GM12872 (cell line): ENCODE data around the gene AKAP6.

Experiments used
- TF ChIP-seq, protein P1 (sequence below): IDR thresholded peaks from 3 replicates; pipeline ENCODE4 v1.5.1; 2011; ENCODE audit warnings: low read depth, mild to moderate bottlenecking, low read length, moderate library complexity; ENCODE audit not compliant: insufficient read depth

The AKAP6 gene

DNA sequence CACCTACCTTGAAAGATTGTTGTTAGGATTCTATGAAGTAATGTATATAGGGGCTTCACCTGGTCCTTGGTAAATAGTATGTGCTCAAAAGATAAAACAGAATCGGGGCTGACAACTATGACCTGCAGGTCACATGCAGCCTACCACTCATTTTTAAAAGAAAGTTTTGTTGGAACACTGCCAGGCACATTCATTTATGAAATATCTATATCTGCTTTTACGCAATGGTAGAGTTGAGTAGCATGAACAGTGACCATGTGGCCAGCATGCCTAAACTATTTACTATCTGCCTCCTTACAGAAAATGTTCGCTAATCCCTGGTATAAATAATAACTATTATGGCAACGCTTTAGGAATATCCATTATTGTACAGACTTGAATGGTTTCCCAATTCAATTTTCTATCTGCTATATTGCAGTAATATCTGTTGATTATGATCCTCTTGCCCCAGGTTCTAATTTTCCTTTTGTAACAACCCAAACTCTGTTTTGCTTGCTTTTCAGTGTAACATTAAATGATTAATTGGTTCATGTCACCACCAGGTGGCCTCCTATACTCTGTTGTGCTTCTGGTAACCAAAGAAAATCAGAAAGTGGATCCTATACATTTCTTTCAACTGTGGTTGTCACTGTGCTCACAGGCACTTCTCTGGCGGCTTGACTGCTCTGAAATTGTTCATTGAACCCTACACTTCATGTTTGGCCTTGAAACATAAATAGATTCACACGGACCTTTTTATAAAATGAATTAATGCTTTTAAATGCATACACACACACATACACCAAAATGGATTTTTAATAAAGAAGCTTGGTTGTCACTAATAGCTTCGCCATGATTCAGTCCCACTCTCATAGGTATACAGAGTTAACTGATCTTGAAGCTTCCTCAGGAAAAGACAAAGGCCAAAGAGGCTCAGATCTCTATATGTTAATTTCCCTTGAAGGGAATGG is 381.9 kb downstream of the AKAP6 start:
- TF ChIP-seq, protein P1, sequence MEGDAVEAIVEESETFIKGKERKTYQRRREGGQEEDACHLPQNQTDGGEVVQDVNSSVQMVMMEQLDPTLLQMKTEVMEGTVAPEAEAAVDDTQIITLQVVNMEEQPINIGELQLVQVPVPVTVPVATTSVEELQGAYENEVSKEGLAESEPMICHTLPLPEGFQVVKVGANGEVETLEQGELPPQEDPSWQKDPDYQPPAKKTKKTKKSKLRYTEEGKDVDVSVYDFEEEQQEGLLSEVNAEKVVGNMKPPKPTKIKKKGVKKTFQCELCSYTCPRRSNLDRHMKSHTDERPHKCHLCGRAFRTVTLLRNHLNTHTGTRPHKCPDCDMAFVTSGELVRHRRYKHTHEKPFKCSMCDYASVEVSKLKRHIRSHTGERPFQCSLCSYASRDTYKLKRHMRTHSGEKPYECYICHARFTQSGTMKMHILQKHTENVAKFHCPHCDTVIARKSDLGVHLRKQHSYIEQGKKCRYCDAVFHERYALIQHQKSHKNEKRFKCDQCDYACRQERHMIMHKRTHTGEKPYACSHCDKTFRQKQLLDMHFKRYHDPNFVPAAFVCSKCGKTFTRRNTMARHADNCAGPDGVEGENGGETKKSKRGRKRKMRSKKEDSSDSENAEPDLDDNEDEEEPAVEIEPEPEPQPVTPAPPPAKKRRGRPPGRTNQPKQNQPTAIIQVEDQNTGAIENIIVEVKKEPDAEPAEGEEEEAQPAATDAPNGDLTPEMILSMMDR, result peak; percentile 51

DNA sequence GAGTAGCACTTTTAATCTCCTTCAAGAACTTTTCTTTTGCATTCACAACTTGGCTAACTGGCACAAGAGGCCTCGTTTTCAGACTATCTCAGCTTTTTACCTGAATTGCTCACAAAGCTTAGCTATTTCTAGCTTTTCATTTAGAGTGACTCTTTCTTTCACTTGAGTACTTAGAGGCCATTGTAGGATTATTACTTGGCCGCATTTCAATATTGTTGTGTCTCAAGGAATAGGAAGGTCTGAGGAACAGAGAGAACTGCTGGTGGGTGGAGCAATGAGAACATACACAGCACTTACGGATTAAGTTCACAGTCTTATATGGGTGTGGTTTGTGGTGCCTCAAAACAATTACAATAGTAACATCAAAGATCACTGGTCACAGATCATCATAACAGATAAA is 384.8 kb downstream of the AKAP6 start:
- TF ChIP-seq, protein P1, result no peak

DNA sequence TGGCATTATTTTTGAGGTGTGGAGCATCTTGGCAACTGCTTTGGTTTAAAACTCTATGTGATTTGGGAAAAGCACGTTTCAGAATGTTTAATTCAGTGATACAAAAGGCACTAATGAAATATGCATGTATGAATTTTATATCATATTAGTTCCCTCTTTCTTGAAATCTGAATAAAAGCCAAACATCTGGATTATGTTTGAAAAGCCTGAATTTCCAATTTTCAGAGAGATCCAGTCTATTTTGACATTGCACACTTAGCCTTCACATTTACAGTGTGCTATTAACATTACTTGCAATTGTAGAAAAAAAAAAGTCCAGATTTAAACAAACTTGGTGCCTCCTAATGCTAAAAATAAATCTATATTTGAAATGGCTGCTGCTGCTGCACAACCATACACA is 390.5 kb downstream of the AKAP6 start:
- TF ChIP-seq, protein P1, result no peak

DNA sequence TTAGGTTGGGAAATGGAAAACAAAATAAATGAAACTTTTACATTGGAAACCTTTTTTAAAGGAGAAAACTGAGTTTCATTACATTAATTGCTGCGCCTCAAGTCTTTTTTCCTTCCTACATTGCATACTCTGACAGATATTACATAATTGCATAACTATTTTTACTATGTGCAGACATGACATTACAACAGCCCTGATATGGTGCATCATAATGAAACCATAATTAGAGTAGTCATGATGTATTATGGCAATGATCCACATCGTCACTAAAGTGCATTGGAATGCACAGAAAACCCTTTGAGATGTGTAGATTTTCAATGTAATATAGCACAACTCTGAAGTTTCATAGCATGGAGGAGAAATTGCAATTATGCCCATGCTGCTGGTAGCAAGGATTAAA is 391.8 kb downstream of the AKAP6 start:
- TF ChIP-seq, protein P1, result no peak

DNA sequence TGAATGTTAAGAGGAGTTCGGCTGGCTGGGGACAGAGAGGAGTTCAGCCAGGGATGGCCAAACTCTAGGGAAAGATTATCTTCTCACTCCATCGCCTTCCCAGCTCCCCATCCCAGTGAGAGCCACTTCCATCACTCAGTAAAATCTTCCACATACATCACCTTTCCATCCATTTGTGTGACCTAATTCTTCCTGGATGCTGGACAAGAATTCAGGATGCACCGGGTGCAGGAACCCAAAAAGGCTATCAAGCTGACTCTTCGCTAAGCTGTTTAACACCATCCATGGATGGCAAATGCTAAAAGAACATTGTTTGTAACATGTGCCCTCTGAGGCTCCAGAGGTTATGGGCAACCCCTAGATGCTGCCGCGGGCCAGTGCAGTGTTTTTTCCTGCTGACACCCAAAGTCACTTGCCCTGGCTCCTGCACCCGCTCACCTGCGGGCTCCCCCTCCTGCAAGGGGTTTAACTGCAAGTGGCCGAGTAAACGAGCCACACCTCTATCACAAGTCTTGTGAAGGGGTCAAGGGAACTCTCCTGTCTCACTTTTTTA is 393.6 kb downstream of the AKAP6 start:
- TF ChIP-seq, protein P1, result no peak

DNA sequence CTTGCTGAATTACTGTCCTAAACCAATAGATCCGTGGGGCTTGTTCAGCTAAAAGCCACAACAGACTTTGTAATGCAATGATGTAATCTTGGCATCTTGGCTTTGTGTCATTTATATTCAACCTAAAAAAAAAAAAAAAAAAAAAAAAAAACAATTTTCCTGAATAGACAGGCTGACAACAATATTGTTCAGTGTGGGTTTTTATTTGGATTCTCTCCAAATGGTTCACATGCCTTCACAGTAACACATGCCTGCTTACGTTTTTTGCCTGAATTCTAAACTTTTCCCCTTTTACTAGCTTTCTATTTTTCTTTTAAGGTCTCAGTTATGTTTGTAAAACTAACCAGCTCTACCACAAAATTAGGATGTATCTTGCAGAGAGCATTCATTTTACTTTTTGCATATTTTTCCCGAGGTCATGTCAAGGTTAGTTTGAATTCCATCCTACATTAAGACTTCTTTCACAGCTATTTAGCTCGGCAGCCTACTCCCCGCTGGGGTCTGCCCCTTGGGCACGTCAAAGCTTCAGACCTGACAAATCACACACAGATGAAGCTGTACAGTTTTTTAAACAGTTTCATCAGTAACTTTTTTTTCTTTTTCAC is 395.9 kb downstream of the AKAP6 start:
- TF ChIP-seq, protein P1, result no peak

DNA sequence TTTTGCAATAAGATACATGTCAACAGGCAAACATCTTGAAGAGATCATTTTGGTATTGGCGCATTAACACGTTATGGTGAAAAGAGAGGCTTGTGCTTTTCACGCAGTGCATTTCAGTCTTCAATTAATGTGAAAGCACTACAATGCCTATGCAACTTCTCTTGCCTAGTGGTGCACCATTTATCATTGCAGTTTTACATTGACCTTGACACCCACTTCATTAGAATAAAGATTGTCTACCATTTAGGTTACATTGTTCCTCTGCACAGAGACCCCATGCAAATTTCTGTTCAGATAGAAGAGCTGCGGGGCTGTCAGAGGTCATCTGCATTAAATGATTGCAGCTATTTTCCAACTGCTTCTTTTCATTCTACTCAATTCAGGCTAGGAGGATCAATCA is 397.4 kb downstream of the AKAP6 start:
- TF ChIP-seq, protein P1, result no peak
